HG03521 (cell line): ENCODE measurements around the gene DNASE1L2.
"Not testable (repeated sequence)": the region's sequence is repeated elsewhere in the genome, so short reads cannot be mapped to it uniquely, and the experiment has no call there.

ENCODE experiments used
- ATAC-seq: cut with Tn5 transposase; IDR thresholded peaks from one replicate; pipeline ENCODE4 v1.9.1; 2021; ENCODE audit warnings: mild to moderate bottlenecking, moderate library complexity; ENCODE audit not compliant: unreplicated experiment

DNASE1L2 gene

DNA sequence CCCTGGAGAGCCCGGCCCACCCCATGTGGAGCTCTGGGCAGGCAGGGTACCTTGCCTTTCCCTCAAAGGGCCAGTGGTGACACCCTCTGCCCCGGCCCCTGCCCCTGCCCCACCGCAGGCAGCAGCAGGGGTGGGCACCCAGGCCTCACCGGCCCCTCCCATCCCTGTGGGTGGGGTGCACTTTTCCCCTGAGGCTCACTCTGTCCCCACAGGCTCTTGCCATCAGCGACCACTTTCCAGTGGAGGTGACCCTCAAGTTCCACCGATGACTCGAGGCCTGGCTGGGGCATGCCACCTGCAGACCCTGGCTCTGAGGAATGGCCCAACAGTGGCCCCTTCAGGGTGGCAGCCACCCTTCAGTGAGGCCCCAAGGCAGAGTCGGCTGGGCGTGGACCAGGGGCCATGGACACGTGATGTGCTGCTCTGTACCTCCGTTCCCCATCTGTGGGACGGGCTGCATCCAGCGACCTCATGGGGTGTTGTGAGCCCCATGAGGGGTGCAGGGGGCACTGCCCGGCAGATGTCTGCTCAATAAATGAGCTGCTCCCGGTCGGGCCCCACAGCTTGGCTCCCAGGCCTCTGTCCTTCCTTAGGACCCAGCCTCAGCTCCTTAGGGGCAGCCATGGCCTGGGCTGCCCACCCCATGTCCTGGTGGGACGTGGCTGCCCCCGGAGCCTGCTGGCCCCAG is 2.0 kb downstream of the DNASE1L2 start:
- no peak for ATAC-seq

DNA sequence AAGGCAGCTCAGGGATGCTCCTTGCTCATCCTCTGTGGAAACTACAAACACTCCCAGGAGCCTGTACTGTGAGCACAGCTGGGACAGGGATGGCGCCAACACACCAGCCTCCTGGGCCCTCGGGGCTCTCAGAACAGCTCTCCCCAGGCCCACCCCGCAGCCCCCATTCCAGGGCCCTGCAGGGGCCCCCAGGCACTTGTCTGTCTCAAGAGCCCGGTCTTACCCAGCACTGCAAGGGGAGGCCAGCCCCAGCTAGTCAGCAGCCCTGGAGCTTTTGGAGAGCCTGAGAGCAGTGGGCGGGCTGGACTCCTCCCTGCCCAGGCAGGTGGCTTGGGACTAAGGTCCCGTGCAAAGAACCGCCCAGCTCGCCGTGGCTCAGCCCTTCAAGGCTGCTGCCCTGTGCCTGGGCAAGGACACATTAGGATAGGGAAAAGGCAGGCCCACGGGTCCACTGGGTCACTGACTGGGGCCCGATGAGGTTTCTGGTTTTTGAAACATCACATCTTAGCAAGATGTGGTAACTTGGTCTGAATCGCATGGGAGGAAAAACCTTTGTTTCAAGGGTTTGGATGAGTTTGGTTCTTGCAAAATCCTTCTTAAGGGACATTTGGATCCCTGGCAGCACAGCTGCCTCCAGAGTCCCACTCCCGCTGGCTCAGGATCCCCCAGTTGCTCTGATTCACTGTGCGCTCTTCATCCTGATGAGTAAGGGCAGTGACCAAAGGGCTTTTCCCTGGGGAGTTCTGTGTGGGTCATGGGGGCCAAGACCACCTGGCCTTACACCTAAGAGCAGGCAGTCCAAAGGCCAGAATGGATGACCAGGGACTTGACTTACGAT is 2.8 kb downstream of the DNASE1L2 start:
- no peak for ATAC-seq

DNA sequence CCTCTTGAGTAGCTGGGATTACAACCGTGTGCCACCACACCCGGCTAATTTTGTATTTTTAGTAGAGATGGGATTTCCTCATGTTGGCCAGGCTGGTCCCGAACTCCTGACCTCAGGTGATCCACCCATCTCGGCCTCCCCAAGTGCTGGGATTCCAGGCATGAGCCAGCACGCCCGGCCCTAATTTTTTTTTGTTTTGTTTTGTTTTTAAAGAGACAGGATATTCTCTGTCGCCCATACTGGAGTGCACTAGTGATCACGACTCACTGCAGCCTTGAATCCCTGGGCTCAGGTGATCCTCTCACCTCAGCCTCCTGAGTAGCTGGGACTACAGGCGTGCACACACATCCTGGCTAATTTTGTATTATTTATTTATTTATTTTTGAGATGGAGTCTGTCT is 4.1 kb downstream of the DNASE1L2 start:
- ATAC-seq = not testable (repeated sequence)

DNA sequence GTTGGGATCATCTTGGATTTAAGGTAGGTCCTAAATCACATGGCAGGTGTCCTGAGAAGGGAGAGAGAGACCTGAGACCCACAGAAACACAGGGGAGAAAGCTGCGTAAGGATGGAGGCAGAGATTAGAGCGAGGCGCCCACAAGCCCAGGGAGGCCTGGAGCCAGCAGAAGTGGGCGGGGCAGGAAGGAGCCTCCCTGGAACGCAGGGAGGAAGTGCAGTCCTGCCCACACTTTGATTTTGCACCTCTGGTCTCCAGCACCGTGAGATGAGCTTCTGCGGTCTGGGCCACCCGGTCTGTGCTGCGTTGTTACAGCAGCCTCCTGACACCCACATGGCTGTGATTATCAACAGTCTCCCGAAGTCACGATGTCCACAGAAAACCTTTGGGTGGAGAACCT is 6.4 kb downstream of the DNASE1L2 start:
- ATAC-seq = no peak

DNA sequence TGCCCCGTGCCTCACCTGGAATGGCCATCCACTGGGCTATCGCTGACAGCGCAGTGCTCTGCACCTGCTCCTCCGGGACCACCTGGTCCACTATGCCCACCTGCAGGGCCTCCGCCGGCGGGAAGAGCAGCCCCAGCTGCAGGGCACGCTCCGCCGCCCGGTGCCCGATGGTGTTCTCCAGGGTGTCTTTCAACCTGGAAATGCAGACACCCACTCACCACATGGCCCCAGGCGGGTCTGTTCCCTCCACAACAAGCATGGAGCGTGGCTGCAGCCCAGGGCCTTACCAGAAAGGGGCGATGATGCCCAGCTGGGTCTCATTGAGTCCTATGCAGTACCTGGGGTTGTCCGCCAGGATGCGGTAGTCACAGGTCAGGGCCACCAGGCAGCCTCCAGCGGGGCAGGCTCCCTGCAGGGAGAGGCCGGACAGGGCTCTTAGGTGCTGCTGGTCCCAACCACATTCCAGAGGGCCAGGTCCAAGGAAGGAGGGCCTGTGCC is 6.8 kb downstream of the DNASE1L2 start:
- ATAC-seq = no peak

DNA sequence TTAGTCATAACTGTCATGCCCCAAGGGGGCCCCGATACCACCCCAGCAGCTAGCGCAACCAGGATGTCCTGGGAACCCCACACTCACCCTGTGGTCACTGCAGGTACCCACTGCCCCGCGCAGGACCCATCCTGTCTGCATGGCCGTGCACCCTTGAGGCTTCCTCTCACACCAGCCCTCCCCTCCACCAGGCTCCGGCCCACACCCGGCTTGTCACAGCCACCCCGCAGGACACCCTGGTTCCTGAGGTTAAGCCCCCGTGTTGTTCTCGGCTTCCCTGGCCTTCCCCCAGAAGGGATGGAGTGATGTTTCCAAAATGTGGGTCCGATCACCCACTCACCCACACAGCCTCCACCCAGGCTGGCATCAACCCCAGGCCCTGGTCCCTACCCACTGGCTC is 7.5 kb downstream of the DNASE1L2 start:
- no peak for ATAC-seq

DNA sequence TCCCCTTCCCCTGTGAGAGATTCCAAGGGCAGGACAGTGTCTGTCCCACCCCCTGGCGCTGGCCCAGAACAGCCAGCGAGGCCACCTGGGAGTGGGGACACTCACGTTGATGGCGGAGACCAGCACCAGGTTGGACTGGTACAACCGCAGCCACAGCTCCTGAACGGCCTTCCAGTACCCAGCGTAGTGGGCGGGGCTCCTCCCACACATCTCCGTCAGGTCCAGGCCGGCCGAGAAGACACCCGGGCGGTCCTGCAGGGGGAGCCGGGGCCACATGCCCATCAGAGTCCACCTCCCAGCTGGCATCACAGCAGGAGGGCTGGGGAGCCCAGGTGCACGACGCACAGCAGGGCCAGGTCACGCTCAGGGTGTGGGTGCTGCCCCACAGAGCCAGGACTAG is 8.1 kb downstream of the DNASE1L2 start:
- no peak for ATAC-seq

DNA sequence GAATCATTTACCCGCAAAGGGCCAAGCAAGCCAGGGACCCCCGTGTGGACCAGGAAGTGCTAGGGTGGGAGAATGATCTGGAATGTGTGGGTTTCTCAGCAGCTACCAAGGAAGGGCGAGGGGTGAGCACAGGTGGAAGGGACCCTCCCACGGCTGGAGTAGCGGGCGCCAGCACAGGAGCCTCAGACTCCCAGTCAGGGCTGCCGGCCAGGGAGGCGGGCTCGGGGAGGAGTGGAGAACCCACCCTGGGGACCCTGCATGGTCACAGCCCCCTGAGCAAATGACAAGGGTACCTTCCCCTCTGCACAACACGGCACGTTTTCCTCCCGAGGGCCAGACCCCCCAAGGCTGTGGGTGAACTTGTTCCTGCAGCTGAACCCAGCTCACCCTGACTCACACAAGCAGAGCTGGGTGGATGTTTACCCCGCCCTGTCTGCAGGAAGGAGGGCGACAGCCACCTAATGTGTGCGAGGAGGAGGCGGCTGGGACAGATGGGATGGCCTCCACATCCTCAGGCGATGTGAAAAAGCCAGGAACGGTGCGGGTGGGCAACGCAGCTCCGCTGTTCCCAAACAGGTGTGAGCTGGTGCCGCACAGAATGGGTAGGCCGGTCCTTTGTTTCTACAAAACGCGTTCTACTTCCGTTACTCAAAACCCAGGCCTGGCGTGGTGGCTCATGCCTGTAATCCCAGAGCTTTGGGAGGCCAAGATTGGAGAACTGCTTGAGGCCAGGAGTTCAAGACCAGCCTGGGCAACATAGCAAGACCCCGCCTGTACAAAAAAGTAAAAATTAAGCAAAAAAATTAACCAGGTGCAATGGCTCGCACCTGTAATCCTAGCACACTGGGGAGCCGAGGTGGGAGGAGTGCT is 8.9 kb downstream of the DNASE1L2 start:
- no peak for ATAC-seq

DNA sequence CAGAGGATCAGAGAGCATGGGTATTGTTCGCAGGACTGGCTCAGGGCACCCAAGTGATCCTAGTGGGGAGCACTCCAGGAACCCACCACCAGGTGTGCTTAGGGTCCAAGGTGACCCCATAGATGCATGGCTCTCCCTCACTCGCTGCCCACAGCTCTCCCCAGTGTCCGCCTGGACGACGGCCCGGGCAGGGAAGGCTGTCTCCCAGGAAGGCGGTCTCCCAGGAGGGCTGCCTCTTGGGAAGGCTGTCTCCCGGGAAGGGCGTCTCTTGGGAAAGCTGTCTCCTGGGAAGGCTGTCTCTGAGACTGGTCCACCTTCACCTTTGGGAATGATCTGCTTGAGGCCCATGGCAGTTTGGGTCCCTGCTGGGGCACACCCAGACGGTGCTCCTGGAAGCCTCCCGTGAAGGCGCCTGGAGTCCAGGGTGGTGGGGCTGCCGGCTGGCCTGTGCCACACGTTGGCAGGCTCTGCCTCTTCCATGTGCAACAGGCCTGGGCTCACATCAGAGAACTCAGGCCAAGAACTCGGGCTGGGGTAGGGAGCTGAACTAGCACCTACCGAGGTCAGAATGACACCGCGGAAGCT is 10.1 kb downstream of the DNASE1L2 start:
- ATAC-seq = no peak

DNA sequence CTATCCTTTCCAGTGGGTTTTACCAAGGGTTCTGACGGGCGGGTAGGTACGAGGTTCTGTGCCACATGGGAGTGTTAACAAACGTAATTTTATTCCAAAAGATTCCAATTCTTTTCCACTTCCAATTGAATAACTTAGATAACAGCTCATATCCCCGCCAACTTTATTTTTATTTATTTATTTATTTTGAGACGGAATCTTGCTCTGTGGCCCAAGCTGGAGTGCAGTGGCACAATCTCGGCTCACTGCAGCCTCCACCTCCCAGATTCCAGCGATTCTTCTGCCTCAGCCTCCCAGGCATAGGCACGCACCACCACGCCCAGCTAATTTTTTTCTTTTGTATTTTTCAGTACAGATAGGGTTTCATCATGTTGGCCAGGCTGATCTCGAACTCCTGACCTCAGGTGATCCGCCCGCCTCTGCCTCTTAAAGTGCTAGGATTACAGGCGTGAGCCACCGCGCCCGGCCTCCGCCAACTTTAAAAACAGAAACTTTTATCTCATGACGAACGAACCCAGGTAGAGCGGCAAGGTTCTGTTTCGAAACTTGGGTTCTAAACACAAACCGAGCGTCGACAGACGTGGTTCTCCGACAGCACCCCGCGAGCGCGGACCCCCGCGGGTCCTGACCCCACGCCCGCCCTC is 14.5 kb downstream of the DNASE1L2 start:
- no peak for ATAC-seq

DNA sequence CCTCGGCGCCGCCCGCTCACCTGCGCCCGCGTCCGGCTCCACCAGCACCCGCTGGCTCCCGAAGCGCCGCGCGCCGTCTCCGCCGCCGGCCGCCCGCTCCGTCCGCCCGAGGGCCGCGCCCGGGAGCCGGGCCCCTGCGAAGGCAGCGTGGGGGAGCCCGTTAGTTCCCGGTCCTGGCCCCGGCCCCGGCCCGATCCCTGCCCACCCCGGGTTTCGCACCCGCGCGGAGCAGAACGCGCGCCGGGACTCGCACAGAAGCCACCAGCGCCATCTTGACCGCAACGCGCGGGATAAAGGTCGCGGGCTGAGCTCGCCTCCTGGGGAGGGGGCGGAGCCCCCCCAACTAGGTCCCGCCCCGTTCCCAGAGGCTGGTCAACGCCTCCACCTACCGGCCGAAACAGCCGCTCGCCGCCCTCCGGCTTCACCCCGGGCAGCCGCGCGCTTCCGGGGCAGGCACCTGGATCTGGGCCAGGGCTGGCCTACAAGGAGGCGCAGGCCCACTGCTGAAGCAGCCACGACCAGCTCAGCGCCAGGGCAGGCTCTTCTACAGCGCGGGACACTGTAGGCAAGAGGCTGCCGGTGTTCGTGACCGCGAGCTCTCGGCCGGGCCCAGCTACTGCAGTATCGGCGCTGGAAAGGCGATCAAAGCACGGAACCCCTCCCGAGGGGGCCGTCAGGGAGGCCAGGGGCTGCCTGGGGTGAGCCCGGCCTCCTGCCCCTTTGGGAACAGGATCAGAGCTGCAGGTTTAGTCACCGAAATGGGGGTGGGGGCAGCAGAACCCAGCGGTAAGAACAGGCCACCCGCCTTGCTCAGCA is 15.3 kb downstream of the DNASE1L2 start, which contains the start of gene ECI1:
ECI1 (minus strand) TSS at position 292 of the 816 bp plus-strand sequence; CDS start at position 271, 21 bp downstream.
- peak; percentile 83 for ATAC-seq

DNA sequence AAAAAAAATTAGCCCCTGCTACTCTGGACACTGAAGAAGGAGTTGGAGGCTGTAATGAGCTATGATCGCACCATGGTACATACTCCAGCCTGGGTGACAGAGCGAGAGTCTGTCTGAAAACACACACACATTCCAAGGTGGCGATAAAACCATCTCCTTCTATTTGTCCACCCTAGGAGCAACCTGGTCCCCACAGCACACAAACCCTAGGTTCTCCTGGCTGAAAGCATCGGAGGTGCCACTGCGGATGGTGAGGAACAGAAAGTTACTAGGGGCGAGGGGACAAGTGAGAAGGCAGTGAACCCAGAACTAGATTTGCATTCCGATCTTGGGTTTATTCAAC is 16.5 kb downstream of the DNASE1L2 start:
- no peak for ATAC-seq

DNA sequence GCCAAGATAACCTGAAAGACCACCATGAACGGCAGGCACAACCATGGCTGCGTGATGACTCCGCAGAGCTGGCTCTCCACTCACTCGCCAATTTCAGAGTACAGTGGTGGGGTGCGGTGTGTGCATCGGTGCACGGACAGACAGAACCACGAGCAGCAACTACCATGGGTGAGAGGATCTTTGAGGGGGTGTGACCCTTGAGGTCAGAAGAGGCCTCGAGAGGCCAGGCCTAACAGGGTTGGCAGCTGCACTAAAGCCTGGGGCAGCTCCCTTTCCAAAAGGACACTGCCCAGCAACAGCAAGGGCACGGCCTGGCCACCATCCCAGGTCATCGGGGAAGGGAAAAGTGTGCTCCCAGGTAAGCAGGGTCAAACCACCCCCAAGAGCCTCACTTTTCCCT is 17.0 kb downstream of the DNASE1L2 start:
- ATAC-seq = no peak

DNA sequence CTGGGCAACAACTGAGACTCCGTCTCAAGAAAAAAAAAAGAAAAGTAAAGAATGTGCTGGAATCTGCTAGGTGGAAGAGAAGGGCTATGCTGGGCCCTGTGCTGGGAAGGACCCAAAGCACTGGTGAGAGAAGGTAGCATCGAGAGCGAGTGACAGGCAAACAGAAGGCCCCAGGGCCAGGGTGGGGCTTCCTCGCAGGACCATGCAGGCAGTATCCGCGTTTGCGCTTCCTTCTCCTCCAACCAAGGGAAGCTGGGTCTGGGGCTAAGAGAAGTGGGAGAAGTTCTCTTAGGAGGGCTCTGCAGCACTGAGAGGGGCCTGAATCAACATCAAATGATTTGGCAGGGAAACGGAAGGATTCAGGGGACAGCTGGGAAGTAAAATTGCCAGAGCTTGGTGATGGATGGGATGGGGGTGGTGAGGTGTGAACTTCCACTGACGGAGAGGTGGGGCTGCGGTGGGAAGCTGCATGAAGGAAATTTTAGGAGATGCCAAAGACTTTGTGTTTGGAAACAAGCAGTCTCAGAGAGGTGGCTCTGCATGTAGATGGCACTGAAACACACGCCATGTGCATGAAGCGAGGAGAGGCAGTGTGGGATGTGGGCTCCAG is 20.4 kb downstream of the DNASE1L2 start:
- ATAC-seq = no peak

DNA sequence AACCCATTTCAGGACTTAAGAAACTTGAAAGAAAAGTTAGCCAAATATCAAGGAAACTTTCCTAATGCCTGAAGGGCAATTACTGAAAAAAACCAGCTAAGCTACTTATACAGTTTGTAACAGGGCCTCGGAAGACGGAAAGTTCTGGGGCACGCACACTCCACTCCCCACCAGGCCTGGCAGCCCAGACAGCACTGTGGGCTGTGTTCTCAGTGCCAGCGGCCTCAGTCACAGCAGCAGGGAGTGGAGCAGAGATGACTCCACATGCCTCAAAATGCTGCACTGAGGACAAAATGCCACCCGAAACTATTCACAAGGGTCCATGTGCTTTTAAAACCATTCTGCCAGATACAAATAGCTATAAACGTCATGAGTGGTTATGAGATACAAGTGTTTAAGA is 21.5 kb downstream of the DNASE1L2 start:
- no peak for ATAC-seq

DNA sequence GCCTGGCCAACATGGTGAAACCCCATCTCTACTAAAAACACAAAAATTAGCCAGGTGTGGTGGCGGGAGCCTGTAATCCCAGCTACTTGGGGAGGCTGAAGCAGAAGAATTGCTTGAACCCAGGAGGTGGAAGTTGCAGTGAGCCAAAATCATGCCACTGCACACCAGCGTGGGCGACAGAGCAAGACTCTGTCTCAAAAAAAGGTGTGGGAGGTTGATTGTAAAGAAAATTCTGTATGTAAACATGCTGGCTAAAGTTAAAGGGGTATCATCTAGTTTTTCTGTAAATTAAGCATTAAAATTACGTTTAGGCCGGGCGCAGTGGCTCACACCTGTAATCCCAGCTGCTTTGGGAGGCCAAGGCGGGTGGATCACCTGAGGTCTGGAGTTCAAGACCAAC is 22.3 kb downstream of the DNASE1L2 start:
- not testable (repeated sequence) for ATAC-seq

DNA sequence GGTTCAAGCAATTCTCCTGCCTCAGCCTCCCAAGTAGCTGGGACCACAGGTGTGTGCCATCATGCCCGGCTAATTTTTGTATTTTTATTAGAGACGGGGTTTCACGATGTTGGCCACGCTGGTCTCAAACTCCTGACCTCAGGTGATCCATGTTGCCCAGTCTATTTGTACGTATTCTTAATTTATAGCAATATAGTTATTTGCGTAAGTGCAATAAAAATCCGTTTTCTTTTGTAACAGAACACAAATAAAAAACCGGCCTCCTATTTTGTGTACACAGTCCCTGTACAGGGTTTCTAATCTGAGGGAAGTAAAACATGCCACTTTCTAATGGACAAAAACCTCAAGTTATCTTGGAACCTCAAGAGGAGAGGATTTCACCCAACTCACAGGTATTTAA is 24.0 kb downstream of the DNASE1L2 start:
- no peak for ATAC-seq

DNA sequence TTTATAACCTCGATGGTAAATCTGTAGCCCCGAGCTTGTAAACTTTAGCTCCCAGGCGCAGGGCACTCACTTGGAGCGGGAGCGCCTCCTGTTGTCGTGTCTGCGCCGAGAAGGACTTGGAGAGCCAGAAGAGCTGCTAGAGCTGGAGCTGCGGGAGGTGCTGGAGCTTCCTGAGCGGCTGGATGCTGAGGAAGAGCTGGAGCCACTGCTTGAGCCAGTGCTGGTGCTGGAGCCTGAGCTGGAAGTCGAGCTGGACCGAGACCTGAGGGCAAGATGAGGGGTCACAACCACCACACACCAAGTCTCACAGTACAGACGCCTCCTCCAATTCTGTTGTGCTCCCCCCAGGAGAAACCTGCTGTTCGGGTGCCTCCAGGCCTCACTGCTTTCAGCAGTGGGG is 26.8 kb downstream of the DNASE1L2 start:
- ATAC-seq = not testable (repeated sequence)

DNA sequence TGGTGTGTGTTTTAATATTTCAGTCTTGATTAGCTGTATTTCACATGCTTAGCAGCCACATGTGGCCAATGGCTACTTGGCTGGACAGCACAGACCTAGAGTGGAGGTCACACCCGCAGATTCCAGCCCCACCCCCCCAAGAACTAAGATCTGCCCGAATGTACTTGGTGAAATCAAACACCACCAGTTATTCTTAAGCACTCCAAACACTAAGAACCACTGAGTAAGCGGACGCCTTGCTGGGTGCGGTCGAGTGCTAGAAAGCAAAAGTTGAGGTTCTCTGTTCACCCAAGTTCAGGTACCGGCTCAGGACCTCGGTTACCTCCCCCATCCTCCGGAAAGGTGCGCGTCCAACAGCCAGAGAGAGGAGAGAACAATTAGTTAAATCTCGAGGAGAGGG is 30.6 kb downstream of the DNASE1L2 start:
- ATAC-seq = not testable (repeated sequence)
